CD4-positive, alpha-beta memory T cell (primary cell): Measurements from ENCODE around the gene ID4. TPM values are rescaled to one million over a fixed set of nuclear protein-coding genes. Genes with fewer than 3 reads are reported as not detected.
A peak's percentile ranks its signal among the peaks of the same experiment; 100 is the strongest.

Experiments used
- CTCF ChIA-PET: fragments of 350-600 bp; sonication (Branson Sonifier 250); formaldehyde crosslinking; loops from one replicate; lab custom pipeline; 2021; ENCODE audit warnings: inconsistent platforms; ENCODE audit not compliant: partially characterized antibody; lab: Charles Lee
- POLR2A ChIA-PET: fragments of 350-600 bp; sonication (Branson Sonifier 250); formaldehyde crosslinking; loops from one replicate; lab custom pipeline; 2021; ENCODE audit not compliant: partially characterized antibody; lab: Charles Lee
- DNase-seq, 5 donors: peaks; one replicate each; pipeline versions ENCODE4 v3.0.0 to v3.0.0-alpha.2; 2020 to 2022; ENCODE audit warnings: mixed read lengths in 1 of 5
- H3K27ac ChIP-seq: one replicate; pipeline ENCODE4 v1.7.0; 2013; ENCODE audit warnings: low read depth, low read length
- H3K27me3 ChIP-seq: 2 replicates; pipeline ENCODE4 v1.7.0; 2013; ENCODE audit warnings: mild to moderate bottlenecking, low read length, moderate library complexity; ENCODE audit not compliant: insufficient read depth
- H3K36me3 ChIP-seq: 2 replicates; pipeline ENCODE4 v1.7.0; 2013; ENCODE audit warnings: mild to moderate bottlenecking, low read length, moderate library complexity; ENCODE audit not compliant: insufficient read depth
- H3K4me1 ChIP-seq: 2 replicates; pipeline ENCODE4 v1.7.0; 2013; ENCODE audit warnings: mild to moderate bottlenecking, low read length, moderate library complexity; ENCODE audit not compliant: insufficient read depth
- H3K4me3 ChIP-seq, 2 donors: one replicate each; pipeline ENCODE4 v1.7.0; 2013; ENCODE audit warnings: low read length in 2 of 2, mild to moderate bottlenecking in 1 of 2
- H3K9me3 ChIP-seq, 2 donors: one replicate each; pipeline ENCODE4 v1.7.0; 2013; ENCODE audit warnings: low read length in 2 of 2, control low read depth in 1 of 2; ENCODE audit not compliant: control insufficient read depth in 1 of 2
- H3K27ac Mint-ChIP-seq, 7 donors: one replicate each; pipeline ENCODE4 v1.8.0; 2020 to 2021; ENCODE audit warnings: mixed read lengths in 7 of 7, mild to moderate bottlenecking in 6 of 7, inconsistent platforms in 3 of 7, moderate library complexity in 3 of 7
- H3K27me3 Mint-ChIP-seq, 2 donors: one replicate each; pipeline ENCODE4 v1.8.0; 2020 to 2021; ENCODE audit warnings: mixed read lengths in 2 of 2
- H3K36me3 Mint-ChIP-seq, 2 donors: one replicate each; pipeline ENCODE4 v1.8.0; 2020 to 2021; ENCODE audit warnings: mixed read lengths in 2 of 2, inconsistent platforms in 1 of 2, mild to moderate bottlenecking in 1 of 2
- H3K4me1 Mint-ChIP-seq, 4 donors: one replicate each; pipeline ENCODE4 v1.8.0; 2020 to 2021; ENCODE audit warnings: mixed read lengths in 4 of 4, mild to moderate bottlenecking in 1 of 4
- H3K4me3 Mint-ChIP-seq, 8 donors: one replicate each; pipeline ENCODE4 v1.8.0; 2020 to 2021; ENCODE audit warnings: mixed read lengths in 8 of 8, mild to moderate bottlenecking in 7 of 8, moderate library complexity in 6 of 8, inconsistent platforms in 3 of 8
- H3K9me3 Mint-ChIP-seq, 8 donors: one replicate each; pipeline ENCODE4 v1.8.0; 2020 to 2021; ENCODE audit warnings: mixed read lengths in 8 of 8, mild to moderate bottlenecking in 5 of 8, inconsistent platforms in 3 of 8, moderate library complexity in 1 of 8
- intact Hi-C: fragments of 100-400 bp; cut with micrococcal nuclease; formaldehyde crosslinking; loops from one replicate; pipeline ENCODE4 v1.15.1; 2023
- polyA plus RNA-seq, 2 donors: library from polyadenylated mRNA; unstranded; fragments of 300-500 nt; fragmentation: Illumina TruSeq; gene quantifications; one replicate each; pipeline ENCODE4 v1.2.3, GENCODE V29; 2021
- total RNA-seq, 2 experiments: library from RNA; stranded (reverse); gene quantifications; one replicate each; pipeline ENCODE4 v1.2.3, GENCODE V29; 2021

ID4 gene
- total and polyA plus RNA-seq, 4 experiments from 2014 or later = not detected

DNA sequence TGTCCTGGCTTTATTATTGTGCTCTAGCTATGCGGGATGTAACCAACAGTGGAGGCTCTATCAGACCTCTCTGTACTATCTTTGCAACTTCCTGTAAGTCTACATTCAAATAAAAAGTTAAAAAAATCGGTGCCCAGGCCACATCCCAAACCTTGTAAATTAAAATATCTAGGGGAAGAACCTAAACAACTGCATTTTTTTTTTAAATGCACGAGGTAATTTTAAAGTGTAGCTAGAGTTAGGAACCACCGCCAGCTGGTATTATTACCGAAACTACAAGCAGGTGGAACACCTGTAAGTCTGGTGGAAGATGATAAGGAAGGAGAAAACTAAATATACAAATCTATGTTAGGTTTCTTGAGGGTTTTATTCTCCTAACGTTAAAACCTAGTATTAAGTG lies 34.5 kb upstream of the ID4 start:
- peaks cover 8 to 20% (median 9%) of the 10 kb centered on the region in 4 donors for H3K4me1 Mint-ChIP-seq
- Histone ChIP-seq H3K36me3 (no peaks in the 10 kb centered on the region), H3K27ac (no peak overlapping the region), H3K27me3 (no peaks in the 10 kb centered on the region), H3K4me1 (peaks cover 7% of the 10 kb centered on the region), H3K4me3 (no peak overlapping the region), H3K9me3 (no peaks in the 10 kb centered on the region)
- peaks cover 0 to 10% (median 0%) of the 10 kb centered on the region in 8 donors for H3K9me3 Mint-ChIP-seq
- ChIA-PET POLR2A (no interaction called here), CTCF (no interaction called here)
- peaks cover 10 to 12% of the 10 kb centered on the region in 2 donors for H3K27me3 Mint-ChIP-seq
- no peak for DNase-seq
- no peak overlapping the region for H3K4me3 Mint-ChIP-seq
- H3K27ac Mint-ChIP-seq = no peak overlapping the region
- H3K36me3 Mint-ChIP-seq = no peaks in the 10 kb centered on the region
- intact Hi-C loops = no loop called here

DNA sequence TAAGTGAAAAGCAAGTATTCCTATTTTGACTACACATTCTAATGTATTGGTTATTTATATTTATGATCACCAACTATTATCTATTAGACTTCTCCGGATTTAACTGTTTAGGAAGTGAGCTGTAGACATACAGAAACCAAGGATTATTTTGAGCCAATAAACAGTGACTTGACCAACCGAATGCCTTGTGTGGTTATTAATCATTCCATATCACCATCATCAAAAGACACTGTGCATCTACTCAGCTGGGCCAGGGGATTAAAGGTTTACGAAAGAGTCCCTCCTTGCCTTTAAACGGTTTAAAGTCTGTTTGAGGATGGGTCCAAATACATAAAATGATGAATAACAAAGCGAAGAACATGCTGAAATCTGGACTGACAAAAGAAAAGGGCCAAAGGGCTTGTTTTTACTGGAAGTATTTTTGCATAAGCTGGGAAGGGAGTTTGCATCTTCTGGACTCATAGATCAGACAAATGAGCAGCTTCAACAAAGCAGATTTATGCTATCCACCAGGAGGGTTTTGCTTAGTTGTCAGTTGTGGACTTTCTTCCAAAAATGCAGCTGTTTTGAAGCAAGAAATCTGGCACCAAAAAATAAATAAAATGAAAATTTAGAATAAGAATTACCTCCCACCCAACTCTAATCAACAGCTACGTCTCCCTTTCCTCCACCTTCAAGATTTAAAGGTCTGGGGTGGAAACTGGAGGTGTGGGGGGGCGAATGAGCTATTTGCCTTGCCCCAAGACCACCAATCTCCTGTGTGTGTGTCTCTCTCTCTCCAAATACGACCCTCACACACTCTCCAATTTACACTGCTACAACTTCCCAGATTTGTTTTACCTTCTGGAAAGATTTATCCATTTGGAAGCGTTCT lies 33.6 kb upstream of the ID4 start:
- H3K27me3 ChIP-seq = no peaks in the 10 kb centered on the region
- Mint-ChIP-seq H3K36me3 (no peaks in the 10 kb centered on the region), H3K4me1 (peaks cover 8 to 20% (median 9%) of the 10 kb centered on the region in 4 donors), H3K27ac (no peak overlapping the region), H3K9me3 (peaks cover 0 to 10% (median 0%) of the 10 kb centered on the region in 8 donors), H3K4me3 (peak overlapping the region in 5 of 8 donors; percentile 40 to 79 (median 69)), H3K27me3 (peaks cover 11 to 12% of the 10 kb centered on the region in 2 donors)
- H3K9me3 ChIP-seq = no peaks in the 10 kb centered on the region
- H3K4me1 ChIP-seq = peaks cover 7% of the 10 kb centered on the region
- H3K36me3 ChIP-seq = no peaks in the 10 kb centered on the region
- H3K27ac ChIP-seq = no peak overlapping the region
- H3K4me3 ChIP-seq = no peak overlapping the region
- ChIA-PET CTCF (no interaction called here), POLR2A (no interaction called here)
- intact Hi-C loops = no loop called here
- DNase-seq = no peak

DNA sequence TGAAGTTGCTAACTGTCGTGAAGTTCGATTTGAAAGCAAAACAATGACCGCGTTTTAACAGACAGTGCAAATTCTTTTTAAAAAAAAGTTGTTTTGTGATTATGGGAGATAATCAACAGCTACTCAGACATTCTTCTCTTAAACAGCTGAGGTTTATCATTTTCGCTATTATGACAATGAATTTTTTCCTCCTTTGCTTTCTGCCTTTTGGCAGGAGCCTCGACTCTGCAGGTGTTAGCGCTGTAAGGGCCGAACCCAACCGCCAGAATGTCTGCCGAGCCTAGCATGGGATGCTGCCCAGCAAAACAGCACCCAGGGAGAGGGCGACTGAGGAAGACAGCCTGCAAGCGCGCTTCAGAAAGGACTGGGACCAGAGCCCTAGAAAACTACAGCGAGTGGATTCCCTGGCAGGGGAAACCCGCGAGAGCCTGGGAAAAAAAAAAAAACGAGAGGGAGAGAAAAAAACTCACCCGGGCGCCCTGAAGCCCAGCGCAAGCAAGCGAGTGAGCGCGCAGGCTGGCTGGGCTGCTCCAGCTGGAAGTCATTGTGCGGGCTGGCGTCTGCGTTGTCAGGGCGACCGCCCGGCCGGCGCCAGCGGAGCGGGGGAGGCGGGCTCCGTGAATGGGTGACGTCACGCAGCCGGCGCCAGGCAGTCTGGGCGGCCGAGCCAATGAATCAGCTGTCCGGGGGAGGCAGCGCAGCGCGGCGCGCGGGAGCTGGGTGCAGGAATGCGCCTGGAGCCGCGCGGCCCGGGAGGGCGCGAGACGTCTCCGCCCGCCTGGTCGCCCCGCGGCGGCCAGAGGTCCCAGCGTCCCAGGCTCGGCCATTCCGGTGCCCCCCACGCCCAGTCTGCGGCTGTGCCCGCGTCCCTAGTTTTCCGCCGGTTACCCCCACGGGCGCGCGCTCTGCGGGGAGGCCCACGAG lies 32.7 kb upstream of the ID4 start:
- peaks cover 0 to 7% (median 0%) of the 10 kb centered on the region in 8 donors for H3K9me3 Mint-ChIP-seq
- H3K9me3 ChIP-seq = no peaks in the 10 kb centered on the region
- H3K4me3 Mint-ChIP-seq = peak overlapping the region; percentile 39 to 82 (median 70)
- H3K36me3 ChIP-seq = no peaks in the 10 kb centered on the region
- intact Hi-C loops = no loop called here
- ChIA-PET CTCF (no interaction called here), POLR2A (no interaction called here)
- peaks cover 7% of the 10 kb centered on the region for H3K4me1 ChIP-seq
- no peak overlapping the region for H3K27ac Mint-ChIP-seq
- no peaks in the 10 kb centered on the region for H3K36me3 Mint-ChIP-seq
- no peaks in the 10 kb centered on the region for H3K27me3 ChIP-seq
- peaks cover 11 to 12% of the 10 kb centered on the region in 2 donors for H3K27me3 Mint-ChIP-seq
- H3K4me1 Mint-ChIP-seq = peaks cover 8 to 20% (median 9%) of the 10 kb centered on the region in 4 donors
- DNase-seq = peak in 2 of 5 donors; percentile 5 to 7
- no peak overlapping the region for H3K27ac ChIP-seq
- H3K4me3 ChIP-seq = no peak overlapping the region

- H3K4me3 ChIP-seq = no peak overlapping the region
- no peaks in the 10 kb centered on the region for H3K9me3 ChIP-seq
- H3K4me3 Mint-ChIP-seq = peak overlapping the region; percentile 39 to 82 (median 68)
- H3K27ac ChIP-seq = no peak overlapping the region
- no peaks in the 10 kb centered on the region for H3K27me3 ChIP-seq
- peaks cover 8 to 20% (median 9%) of the 10 kb centered on the region in 4 donors for H3K4me1 Mint-ChIP-seq
- H3K27me3 Mint-ChIP-seq = peaks cover 10 to 12% of the 10 kb centered on the region in 2 donors
- peaks cover 7% of the 10 kb centered on the region for H3K4me1 ChIP-seq
- no peaks in the 10 kb centered on the region for H3K36me3 ChIP-seq
- ChIA-PET CTCF (no interaction called here), POLR2A (no interaction called here)
- H3K36me3 Mint-ChIP-seq = no peaks in the 10 kb centered on the region
- no peak overlapping the region for H3K27ac Mint-ChIP-seq
- intact Hi-C loops = no loop called here
- H3K9me3 Mint-ChIP-seq = peaks cover 0 to 5% (median 0%) of the 10 kb centered on the region in 8 donors
- DNase-seq = no peak
Observed at GRCh38 chr6:19805129-19805481, 32.1 kb upstream of the ID4 start.

- ChIA-PET CTCF (no interaction called here), POLR2A (no interaction called here)
- Mint-ChIP-seq H3K27me3 (peaks cover 10 to 12% of the 10 kb centered on the region in 2 donors), H3K4me1 (peaks cover 7 to 20% (median 9%) of the 10 kb centered on the region in 4 donors), H3K4me3 (no peak overlapping the region), H3K9me3 (peaks cover 0 to 5% (median 1%) of the 10 kb centered on the region in 8 donors), H3K27ac (no peak overlapping the region), H3K36me3 (no peaks in the 10 kb centered on the region)
- H3K4me3 ChIP-seq = no peak overlapping the region
- peaks cover 7% of the 10 kb centered on the region for H3K4me1 ChIP-seq
- no peaks in the 10 kb centered on the region for H3K9me3 ChIP-seq
- H3K27ac ChIP-seq = no peak overlapping the region
- DNase-seq = no peak
- intact Hi-C loops = no loop called here
- H3K27me3 ChIP-seq = no peaks in the 10 kb centered on the region
- H3K36me3 ChIP-seq = no peaks in the 10 kb centered on the region
Observed at GRCh38 chr6:19806971-19807396, 30.2 kb upstream of the ID4 start.

GRCh38 chr6:19811397-19812079 lies 25.6 kb upstream of the ID4 start:
- Mint-ChIP-seq H3K27me3 (peaks cover 1 to 2% of the 10 kb centered on the region in 2 donors), H3K4me1 (no peaks in the 10 kb centered on the region), H3K36me3 (no peaks in the 10 kb centered on the region), H3K27ac (no peak overlapping the region), H3K9me3 (peaks cover 0 to 5% (median 2%) of the 10 kb centered on the region in 8 donors), H3K4me3 (no peak overlapping the region)
- no peaks in the 10 kb centered on the region for H3K27me3 ChIP-seq
- intact Hi-C loops = no loop called here
- H3K4me3 ChIP-seq = no peak overlapping the region
- DNase-seq = no peak
- H3K36me3 ChIP-seq = no peaks in the 10 kb centered on the region
- CTCF ChIA-PET = no interaction called here
- H3K9me3 ChIP-seq = no peaks in the 10 kb centered on the region
- no peak overlapping the region for H3K27ac ChIP-seq
- POLR2A ChIA-PET = no interaction called here
- no peaks in the 10 kb centered on the region for H3K4me1 ChIP-seq
